IPS DF 4.7 (cell line): ENCODE measurements around the gene B3GALT6.
"Not testable (repeated sequence)": the region's sequence is repeated elsewhere in the genome, so short reads cannot be mapped to it uniquely, and the experiment has no call there.

ENCODE experiments used
- DNase-seq: peaks from one replicate; pipeline ENCODE4 v3.0.0-alpha.2; 2013; ENCODE audit warnings: low spot score; ENCODE audit errors: extremely low read depth

Gene B3GALT6

GRCh38 chr1:1243807-1244191 is 11.8 kb downstream of the B3GALT6 start:
- no peak for DNase-seq

- DNase-seq, result no peak
Measured at GRCh38 chr1:1244192-1244811, 12.3 kb downstream of the B3GALT6 start.

GRCh38 chr1:1245178-1245816 is 13.3 kb downstream of the B3GALT6 start:
- no peak for DNase-seq

- DNase-seq, result no peak
Measured at GRCh38 chr1:1245817-1246576, 14.0 kb downstream of the B3GALT6 start.

GRCh38 chr1:1246577-1247340 is 14.7 kb downstream of the B3GALT6 start, which contains the start of gene C1QTNF12:
TSS of gene C1QTNF12 (minus strand) at chr1:1246722. CDS start at chr1:1246690, 32 bp downstream.
- no peak for DNase-seq

- DNase-seq, result no peak
Measured at GRCh38 chr1:1247341-1247913, 15.4 kb downstream of the B3GALT6 start.

GRCh38 chr1:1248009-1248913 is 16.2 kb downstream of the B3GALT6 start:
- not testable (repeated sequence) for DNase-seq

- no peak for DNase-seq
Measured at GRCh38 chr1:1250786-1251284, 18.8 kb downstream of the B3GALT6 start.

- DNase-seq, result no peak
Measured at GRCh38 chr1:1253314-1253713, 21.3 kb downstream of the B3GALT6 start.

GRCh38 chr1:1253972-1254666 is 22.1 kb downstream of the B3GALT6 start:
- no peak for DNase-seq

GRCh38 chr1:1254667-1254998 is 22.6 kb downstream of the B3GALT6 start:
- DNase-seq, result no peak

GRCh38 chr1:1255078-1255477 is 23.0 kb downstream of the B3GALT6 start:
- DNase-seq, result no peak

- DNase-seq, result no peak
Measured at GRCh38 chr1:1255611-1256010, 23.6 kb downstream of the B3GALT6 start.

GRCh38 chr1:1256956-1257871 is 25.2 kb downstream of the B3GALT6 start:
- DNase-seq, result no peak

GRCh38 chr1:1259119-1259488 is 27.1 kb downstream of the B3GALT6 start:
- DNase-seq, result no peak

GRCh38 chr1:1259540-1259939 is 27.5 kb downstream of the B3GALT6 start:
- DNase-seq, result no peak

- no peak for DNase-seq
Measured at GRCh38 chr1:1259951-1260600, 28.0 kb downstream of the B3GALT6 start.
